Gastrocnemius medialis (tissue), 4 donors: Measurements from ENCODE around the gene BMPER.

Source experiments
- CTCF ChIP-seq, 5 experiments: fragments of 450-650 bp in 3 of 5; fragments of 200-600 bp in 2 of 5; sonication (generic) in 2 of 5; IDR thresholded peaks in 4 of 5; conservative IDR thresholded peaks in 1 of 5; 1 replicate in 4 of 5; 2 replicates in 1 of 5; pipeline ENCODE4 v1.5.1; 2016 to 2019; ENCODE audit warnings: antibody characterized with exemption in 5 of 5, mild to moderate bottlenecking in 3 of 5, moderate library complexity in 3 of 5
- POLR2A ChIP-seq, 2 donors: fragments of 450-650 bp; IDR thresholded peaks; one replicate each; pipeline ENCODE4 v1.6.1; 2017; ENCODE audit warnings: antibody characterized with exemption in 2 of 2, mild to moderate bottlenecking in 2 of 2, moderate library complexity in 2 of 2

DNA sequence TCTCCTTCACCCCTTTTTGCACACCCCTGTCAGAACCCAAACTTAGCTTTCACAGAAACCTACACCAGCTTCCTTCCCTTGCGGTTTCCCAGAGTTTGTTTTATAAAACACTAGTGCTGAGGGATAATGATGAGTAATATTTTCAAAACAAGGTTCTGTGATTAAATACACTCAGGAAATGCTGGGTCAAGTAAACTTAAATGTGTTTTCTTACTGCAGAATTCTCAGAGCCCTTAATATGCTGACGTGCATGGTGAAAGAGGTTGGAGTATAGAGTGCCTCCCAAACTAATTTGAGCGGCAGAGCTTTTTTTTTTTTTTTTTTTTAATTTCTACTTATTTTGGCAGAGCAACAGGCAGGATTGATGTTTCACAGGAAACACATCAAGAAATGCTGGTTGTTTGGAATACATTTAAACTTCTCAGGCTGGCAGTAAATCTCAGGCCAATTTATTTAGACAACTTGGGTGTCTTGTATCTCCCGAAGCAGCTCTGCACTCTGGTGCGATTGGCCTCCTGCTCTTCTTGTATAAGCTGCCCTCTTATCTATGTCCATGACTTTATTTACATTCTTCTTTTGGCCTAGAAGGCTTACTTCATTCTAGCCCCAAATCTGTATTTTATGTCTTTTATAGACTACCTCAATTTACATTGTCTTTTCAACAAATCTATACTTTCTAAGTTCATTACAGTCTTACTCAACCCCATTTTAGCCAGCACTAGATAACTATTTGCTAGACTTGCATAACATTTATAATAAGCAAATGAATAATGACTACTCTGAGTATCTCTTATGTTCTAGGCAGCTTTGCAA lies 165.4 kb downstream of the BMPER start:
- TF ChIP-seq POLR2A (IDR thresholded peaks at IDR 0.05) (no peak), CTCF (IDR thresholded peaks at IDR 0.05 in 4 of 5, conservative IDR thresholded peaks at IDR 0.05 in 1 of 5) (no peak)
